PFSK-1 (cell line): ENCODE measurements around the gene TRERF1.

Experiments used
- FOXP2 ChIP-seq: optimal IDR thresholded peaks from 2 replicates; pipeline ENCODE3; 2011; ENCODE audit warnings: borderline replicate concordance, control low read depth, inconsistent platforms; ENCODE audit not compliant: insufficient read depth; ENCODE audit errors: extremely low read length, extremely low read depth
- POLR2AphosphoS5 ChIP-seq: IDR thresholded peaks from 2 replicates; pipeline ENCODE4 v1.6.1; 2012; ENCODE audit warnings: low read depth, mild to moderate bottlenecking, control low read depth, low read length, moderate library complexity
- SIN3A ChIP-seq: IDR thresholded peaks from 2 replicates; pipeline ENCODE4 v1.6.1; 2012; ENCODE audit warnings: mild to moderate bottlenecking, low read length, moderate library complexity, borderline replicate concordance; ENCODE audit not compliant: insufficient read depth
- TAF1 ChIP-seq: IDR thresholded peaks from 2 replicates; pipeline ENCODE4 v1.6.1; 2012; ENCODE audit warnings: low read length, control low read depth, borderline replicate concordance; ENCODE audit not compliant: insufficient read depth
- TF ChIP-seq, protein P1 (sequence below), 2 experiments: IDR thresholded peaks; 2 replicates each; pipeline versions ENCODE4 v1.6.1 to v1.8.0; 2011 to 2012; ENCODE audit warnings: low read depth in 2 of 2, low read length in 2 of 2, control low read depth in 1 of 2, inconsistent platforms in 1 of 2, mild to moderate bottlenecking in 1 of 2, moderate library complexity in 1 of 2; ENCODE audit not compliant: insufficient read depth in 1 of 2

Gene TRERF1

DNA sequence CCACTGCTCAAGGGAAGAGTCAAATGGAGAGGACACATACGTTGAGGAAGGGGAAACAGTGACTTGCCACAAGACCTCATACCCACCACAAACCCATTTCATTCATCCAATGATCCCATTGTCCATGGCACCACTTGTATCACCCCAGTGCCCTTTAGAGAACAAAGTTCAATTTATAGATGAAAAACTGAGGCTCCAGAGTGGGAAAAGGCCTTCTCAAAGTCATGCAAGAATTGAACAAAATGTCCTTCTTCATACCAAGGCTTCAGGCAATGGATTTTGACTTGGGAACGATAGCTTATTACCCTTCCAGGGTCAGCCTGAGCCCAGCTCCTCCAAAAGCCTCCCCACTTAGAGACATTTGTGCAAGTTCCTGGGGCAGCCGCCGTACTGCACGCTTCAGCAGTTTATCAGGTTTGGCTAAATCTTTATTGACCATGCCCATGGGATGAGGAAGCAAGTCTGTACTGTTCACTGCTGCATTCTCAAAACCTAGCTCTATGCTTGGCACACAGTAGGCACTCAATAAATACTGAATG is 186.8 kb downstream of the TRERF1 start:
- TF ChIP-seq, protein P1, sequence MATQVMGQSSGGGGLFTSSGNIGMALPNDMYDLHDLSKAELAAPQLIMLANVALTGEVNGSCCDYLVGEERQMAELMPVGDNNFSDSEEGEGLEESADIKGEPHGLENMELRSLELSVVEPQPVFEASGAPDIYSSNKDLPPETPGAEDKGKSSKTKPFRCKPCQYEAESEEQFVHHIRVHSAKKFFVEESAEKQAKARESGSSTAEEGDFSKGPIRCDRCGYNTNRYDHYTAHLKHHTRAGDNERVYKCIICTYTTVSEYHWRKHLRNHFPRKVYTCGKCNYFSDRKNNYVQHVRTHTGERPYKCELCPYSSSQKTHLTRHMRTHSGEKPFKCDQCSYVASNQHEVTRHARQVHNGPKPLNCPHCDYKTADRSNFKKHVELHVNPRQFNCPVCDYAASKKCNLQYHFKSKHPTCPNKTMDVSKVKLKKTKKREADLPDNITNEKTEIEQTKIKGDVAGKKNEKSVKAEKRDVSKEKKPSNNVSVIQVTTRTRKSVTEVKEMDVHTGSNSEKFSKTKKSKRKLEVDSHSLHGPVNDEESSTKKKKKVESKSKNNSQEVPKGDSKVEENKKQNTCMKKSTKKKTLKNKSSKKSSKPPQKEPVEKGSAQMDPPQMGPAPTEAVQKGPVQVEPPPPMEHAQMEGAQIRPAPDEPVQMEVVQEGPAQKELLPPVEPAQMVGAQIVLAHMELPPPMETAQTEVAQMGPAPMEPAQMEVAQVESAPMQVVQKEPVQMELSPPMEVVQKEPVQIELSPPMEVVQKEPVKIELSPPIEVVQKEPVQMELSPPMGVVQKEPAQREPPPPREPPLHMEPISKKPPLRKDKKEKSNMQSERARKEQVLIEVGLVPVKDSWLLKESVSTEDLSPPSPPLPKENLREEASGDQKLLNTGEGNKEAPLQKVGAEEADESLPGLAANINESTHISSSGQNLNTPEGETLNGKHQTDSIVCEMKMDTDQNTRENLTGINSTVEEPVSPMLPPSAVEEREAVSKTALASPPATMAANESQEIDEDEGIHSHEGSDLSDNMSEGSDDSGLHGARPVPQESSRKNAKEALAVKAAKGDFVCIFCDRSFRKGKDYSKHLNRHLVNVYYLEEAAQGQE (IDR thresholded peaks at IDR 0.05; ENCODE audit: insufficient read depth in 1 of 2, low read depth in 2 of 2, low read length in 2 of 2): no peak
- no peak for TF ChIP-seq SIN3A

DNA sequence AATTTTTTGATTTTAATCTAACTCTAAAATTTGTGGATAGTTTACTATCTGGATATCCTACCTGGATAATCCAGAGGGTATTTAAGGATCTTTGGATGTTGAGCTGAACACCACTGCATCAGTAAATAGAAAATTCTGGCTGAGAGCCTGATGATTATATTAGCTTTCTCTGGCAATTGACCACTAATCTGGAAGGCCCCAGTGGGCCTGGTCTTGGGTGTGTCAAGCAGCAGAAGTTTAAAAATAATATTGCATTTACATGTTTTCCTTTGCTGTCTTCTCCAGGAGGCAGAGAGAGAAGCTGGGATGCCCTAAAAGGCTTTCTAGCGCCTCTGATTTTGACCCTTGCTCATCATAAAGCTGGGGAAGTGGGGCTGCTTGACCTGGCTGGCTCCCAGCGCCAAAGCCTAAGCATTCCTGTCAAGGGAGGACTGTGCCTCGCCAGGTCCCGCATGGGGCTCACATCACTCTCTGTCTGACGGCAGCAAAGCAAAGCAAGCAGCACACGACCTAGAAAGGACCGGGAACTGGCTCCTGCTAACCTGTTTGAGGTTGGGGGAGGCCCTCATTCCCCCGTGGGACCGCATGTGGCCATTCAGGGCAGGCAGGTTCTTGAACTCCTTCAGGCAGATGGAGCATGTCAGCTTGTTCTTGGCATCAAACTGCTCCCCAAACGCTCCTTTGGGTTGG is 187.4 kb downstream of the TRERF1 start:
- TF ChIP-seq, protein P1 (IDR thresholded peaks at IDR 0.05; ENCODE audit: insufficient read depth in 1 of 2, low read depth in 2 of 2, low read length in 2 of 2): no peak
- TF ChIP-seq SIN3A (no peak), FOXP2 (no peak)

DNA sequence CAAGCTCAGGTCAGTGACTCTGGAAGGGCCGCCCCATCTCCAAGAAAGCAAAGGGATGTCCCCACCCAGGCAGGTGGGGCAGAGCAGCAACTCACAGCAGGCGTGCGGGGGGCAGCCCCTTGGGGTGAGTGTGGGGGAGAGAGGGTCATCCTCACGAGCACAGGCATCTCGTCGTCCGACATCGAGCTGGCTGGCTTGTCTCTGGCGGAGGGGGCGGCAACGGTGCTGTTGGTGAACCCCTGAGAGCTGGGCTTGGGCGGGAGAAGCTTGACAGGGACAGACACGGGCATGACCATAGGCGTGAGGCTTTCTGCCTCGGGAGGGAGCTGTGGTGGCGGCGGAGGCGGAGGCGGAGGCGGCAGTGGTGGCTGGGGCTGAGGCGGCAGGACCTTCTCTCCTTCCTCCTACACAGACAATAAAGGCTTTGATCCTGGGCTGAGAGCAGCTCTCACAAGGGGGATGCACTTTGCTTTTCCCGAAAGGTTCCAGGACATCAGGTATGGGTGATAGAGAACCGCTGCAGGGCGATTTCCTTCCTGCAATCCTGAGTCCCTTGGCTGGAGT is 188.5 kb downstream of the TRERF1 start:
- TF ChIP-seq FOXP2 (no peak), SIN3A (no peak), TAF1 (no peak), POLR2AphosphoS5 (no peak)
- TF ChIP-seq, protein P1 (IDR thresholded peaks at IDR 0.05; ENCODE audit: insufficient read depth in 1 of 2, low read depth in 2 of 2, low read length in 2 of 2): no peak

DNA sequence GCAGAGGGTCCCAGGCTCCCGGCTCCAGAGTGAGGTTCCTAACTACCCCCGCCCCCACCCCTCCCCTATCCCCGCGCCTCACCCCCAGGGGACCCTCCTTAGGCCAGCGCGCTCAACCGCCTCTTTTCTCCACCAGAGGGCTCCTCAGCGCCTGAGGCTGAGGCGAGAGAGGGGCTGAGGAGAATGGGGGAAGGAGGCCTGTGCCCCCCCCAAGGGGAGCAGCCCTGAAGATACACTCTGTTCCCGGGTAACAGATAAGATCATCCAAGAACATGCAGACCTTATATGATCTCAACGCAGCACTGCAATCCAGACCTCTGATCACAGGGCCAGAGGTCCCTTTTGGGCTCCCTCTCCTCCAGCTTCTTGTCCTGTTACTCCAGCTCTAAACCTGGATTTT is 190.8 kb downstream of the TRERF1 start:
- TF ChIP-seq, protein P1 (IDR thresholded peaks at IDR 0.05; ENCODE audit: insufficient read depth in 1 of 2, low read depth in 2 of 2, low read length in 2 of 2): no peak
- TF ChIP-seq TAF1 (no peak), SIN3A (no peak)

DNA sequence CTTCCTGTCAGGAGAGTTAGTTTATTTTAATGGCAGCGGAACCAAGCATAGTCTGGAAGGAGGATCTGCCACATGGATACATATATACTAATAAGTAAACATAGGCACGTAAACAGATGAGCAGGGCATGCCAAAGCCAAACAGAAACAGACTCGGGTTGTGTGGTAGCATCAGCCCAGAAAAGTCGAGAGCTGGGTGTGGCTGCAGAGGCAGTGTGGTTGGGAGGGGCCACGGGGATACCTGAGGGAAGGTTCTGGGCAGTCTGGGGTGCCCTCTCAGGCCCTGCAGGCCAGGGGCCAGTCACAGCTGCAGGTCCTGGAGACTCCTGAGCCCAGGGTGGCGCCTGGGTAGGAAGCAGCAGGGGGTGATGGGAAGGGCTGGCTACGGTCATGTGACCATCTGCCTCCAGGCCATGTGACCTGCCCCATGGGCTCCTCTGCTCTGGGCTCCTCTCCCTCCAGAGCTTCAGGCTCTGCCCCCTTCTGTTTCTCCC is 191.3 kb downstream of the TRERF1 start:
- TF ChIP-seq, protein P1 (IDR thresholded peaks at IDR 0.05; ENCODE audit: insufficient read depth in 1 of 2, low read depth in 2 of 2, low read length in 2 of 2): no peak
- TF ChIP-seq TAF1 (no peak), POLR2AphosphoS5 (no peak), FOXP2 (no peak), SIN3A (no peak)
